ENCODE measurements around the gene UQCRQ. TPM values are rescaled to one million over a fixed set of nuclear protein-coding genes. Genes with fewer than 3 reads are reported as not detected.

UQCRQ gene
- total RNA-seq, 1 experiment from 2014 or later: 356 TPM

DNA sequence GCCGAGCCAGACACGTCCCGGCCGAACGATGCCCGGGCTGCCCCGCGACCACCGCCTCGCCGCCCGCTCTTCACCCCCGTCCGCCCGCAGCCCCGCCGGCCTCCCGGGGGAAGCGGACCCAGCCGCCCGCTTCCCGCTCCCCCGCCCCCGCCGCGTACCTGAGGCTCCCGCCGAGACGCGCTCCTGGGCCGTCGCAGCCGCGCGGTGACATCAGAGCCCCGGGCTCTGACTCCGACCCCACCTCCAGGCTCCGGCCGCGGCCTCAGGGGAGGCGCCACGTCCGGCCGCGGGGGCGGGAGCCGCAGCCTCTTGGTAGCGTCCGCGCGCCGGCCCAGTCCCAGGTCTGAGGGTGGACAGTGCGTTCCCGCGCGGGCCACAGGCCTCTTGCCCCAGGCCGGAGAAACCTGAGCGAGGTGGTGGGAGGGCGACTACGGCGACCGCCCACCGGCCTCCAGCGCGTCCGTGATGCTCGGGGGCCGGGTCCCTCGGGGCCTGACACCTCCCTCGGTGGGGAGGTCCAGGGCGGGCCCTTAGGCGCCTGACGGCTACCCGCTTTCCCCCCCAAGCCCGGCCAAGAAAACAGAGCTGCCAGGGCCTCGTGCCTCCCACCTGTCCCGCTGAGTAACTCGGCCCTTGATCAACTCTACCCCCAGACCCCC lies 35.9 kb upstream of the UQCRQ start, which contains the start of gene SHROOM1:
TSS of gene SHROOM1 (minus strand) at position 212 of the 659 bp plus-strand sequence. CDS start 4,507 bp downstream, outside the sequence.
- Mint-ChIP-seq H3K36me3 (ENCODE audit: insufficient read depth, unreplicated experiment) (peaks cover 5% of the 10 kb centered on the region), H3K9me3 (ENCODE audit: unreplicated experiment) (no peaks in the 10 kb centered on the region), H3K4me1 (ENCODE audit: low read depth, unreplicated experiment) (no peaks in the 10 kb centered on the region), H3K4me3 (ENCODE audit: unreplicated experiment) (peak within 1 kb of the TSS; percentile 88), H3K27me3 (ENCODE audit: insufficient read depth, unreplicated experiment) (no peaks in the 10 kb centered on the region), H3K27ac (ENCODE audit: unreplicated experiment) (peak within 1 kb of the TSS; percentile 73)
- CTCF ChIA-PET: interaction anchor here (1.0 to 2.9 kb wide), 8 partner anchors 8 to 76 kb away, joined by 3 to 17 read pairs (median 5); partner anchors contain the start of genes GDF9 and UQCRQ
- peak; percentile 76 to 88 for DNase-seq
- peaks cover 10% of the 10 kb centered on the region for H3K4me1 ChIP-seq
- H3K4me3 ChIP-seq (ENCODE audit: low read depth, low read length): peak within 1 kb of the TSS; percentile 76
- H3K9me3 ChIP-seq: no peaks in the 10 kb centered on the region
- intact Hi-C loops (cut with micrococcal nuclease; ENCODE audit: unreplicated experiment): loop anchor here (1.0 kb wide), 2 partner anchors 36 to 53 kb away; partner anchors contain the start of genes GDF9 and UQCRQ
- POLR2A ChIA-PET: interaction anchor here (0.6 to 1.0 kb wide), 3 partner anchors 23 to 53 kb away, joined by 3 to 6 read pairs (median 4); no protein-coding TSS in a partner anchor
- H3K36me3 ChIP-seq (ENCODE audit: control insufficient read depth, insufficient read depth, low read length): no peaks in the 10 kb centered on the region
- BruUV-seq (replicated peaks): no TSS peak
- TF ChIP-seq, protein P1, sequence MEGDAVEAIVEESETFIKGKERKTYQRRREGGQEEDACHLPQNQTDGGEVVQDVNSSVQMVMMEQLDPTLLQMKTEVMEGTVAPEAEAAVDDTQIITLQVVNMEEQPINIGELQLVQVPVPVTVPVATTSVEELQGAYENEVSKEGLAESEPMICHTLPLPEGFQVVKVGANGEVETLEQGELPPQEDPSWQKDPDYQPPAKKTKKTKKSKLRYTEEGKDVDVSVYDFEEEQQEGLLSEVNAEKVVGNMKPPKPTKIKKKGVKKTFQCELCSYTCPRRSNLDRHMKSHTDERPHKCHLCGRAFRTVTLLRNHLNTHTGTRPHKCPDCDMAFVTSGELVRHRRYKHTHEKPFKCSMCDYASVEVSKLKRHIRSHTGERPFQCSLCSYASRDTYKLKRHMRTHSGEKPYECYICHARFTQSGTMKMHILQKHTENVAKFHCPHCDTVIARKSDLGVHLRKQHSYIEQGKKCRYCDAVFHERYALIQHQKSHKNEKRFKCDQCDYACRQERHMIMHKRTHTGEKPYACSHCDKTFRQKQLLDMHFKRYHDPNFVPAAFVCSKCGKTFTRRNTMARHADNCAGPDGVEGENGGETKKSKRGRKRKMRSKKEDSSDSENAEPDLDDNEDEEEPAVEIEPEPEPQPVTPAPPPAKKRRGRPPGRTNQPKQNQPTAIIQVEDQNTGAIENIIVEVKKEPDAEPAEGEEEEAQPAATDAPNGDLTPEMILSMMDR (IDR thresholded peaks at IDR 0.05; ENCODE audit: insufficient read depth in 1 of 2, low read depth in 1 of 2, low read length in 1 of 2, severe bottlenecking in 1 of 2, unreplicated experiment in 1 of 2): no peak
- H3K27me3 ChIP-seq (replicated peaks; ENCODE audit: control insufficient read depth, insufficient read depth, low read length): no peaks in the 10 kb centered on the region

DNA sequence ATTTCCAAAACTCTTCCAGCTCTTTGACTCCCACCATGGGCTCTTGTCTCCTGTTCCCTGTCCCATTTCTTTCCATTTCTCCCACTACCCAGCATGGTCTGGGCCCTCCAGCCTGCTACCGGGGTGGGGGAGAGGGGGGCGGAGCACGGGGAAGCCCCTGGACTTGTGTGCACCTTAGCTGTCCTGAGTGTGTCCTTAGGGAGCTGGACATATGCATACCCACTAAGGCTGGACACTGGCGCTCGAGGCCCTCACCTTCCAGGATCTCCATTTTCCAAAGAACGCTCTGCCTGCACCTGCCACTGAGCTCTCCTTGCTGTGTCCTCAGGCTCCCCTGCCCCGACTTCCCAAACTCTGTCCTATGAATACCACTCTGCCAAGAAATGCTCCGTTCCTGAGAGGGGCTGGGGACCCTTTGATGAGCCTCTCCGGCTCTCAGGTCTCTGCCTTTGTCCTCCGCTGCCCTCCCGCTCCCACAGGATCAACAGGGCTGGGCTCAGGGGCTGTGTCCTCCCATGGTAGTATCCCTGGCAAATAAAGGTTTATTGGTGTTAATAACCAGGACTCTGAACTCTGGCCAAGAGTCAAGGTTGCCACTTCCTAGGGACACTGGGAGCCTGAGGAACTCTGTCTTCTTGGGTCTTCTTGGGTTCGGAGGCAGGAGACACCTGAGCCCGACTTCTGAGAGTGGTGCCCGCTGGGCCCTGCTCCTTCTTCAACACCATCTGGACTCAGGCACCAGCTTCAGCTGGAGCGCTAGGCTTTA lies 35.2 kb upstream of the UQCRQ start:
- Histone ChIP-seq H3K4me1 (peaks cover 10% of the 10 kb centered on the region), H3K27me3 (replicated peaks; ENCODE audit: control insufficient read depth, insufficient read depth, low read length) (no peaks in the 10 kb centered on the region), H3K9me3 (no peaks in the 10 kb centered on the region), H3K36me3 (ENCODE audit: control insufficient read depth, insufficient read depth, low read length) (no peaks in the 10 kb centered on the region), H3K4me3 (ENCODE audit: low read depth, low read length) (peak overlapping the region; percentile 76)
- TF ChIP-seq, protein P1 (IDR thresholded peaks at IDR 0.05; ENCODE audit: insufficient read depth in 1 of 2, low read depth in 1 of 2, low read length in 1 of 2, severe bottlenecking in 1 of 2, unreplicated experiment in 1 of 2): no peak
- no peaks in the 10 kb centered on the region for H3K9me3 Mint-ChIP-seq (ENCODE audit: unreplicated experiment)
- peak overlapping the region; percentile 73 for H3K27ac Mint-ChIP-seq (ENCODE audit: unreplicated experiment)
- peaks cover 5% of the 10 kb centered on the region for H3K36me3 Mint-ChIP-seq (ENCODE audit: insufficient read depth, unreplicated experiment)
- TSS peak; percentile 54 for BruUV-seq (replicated peaks)
- POLR2A ChIA-PET: no interaction called here
- no peaks in the 10 kb centered on the region for H3K4me1 Mint-ChIP-seq (ENCODE audit: low read depth, unreplicated experiment)
- peak overlapping the region; percentile 88 for H3K4me3 Mint-ChIP-seq (ENCODE audit: unreplicated experiment)
- no peaks in the 10 kb centered on the region for H3K27me3 Mint-ChIP-seq (ENCODE audit: insufficient read depth, unreplicated experiment)
- no peak for DNase-seq
- intact Hi-C loops (cut with micrococcal nuclease; ENCODE audit: unreplicated experiment): no loop called here
- CTCF ChIA-PET: interaction anchor here (1.4 to 2.9 kb wide), 4 partner anchors 11 to 52 kb away, joined by 6 to 17 read pairs (median 12); partner anchors contain the start of genes GDF9 and UQCRQ

DNA sequence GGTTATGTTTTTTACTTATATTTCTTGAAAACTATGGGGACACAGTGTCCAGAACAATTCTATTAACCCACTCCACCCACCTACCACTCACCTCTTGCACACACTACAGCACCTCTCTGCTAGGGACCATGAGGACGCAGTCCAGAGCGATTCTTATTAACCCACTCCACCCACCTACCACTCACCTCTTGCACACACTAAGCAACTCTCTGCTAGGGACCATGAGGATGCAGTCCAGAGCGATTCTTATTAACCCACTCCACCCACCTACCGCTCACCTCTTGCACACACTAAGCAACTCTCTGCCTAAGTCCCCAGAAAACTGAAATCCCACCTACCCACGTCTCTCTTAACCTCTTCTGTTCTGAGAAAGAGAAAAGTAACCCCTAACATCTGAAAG lies 33.8 kb upstream of the UQCRQ start:
- H3K4me1 Mint-ChIP-seq (ENCODE audit: low read depth, unreplicated experiment): peaks cover 3% of the 10 kb centered on the region
- CTCF ChIA-PET: no interaction called here
- no peaks in the 10 kb centered on the region for H3K36me3 ChIP-seq (ENCODE audit: control insufficient read depth, insufficient read depth, low read length)
- intact Hi-C loops (cut with micrococcal nuclease; ENCODE audit: unreplicated experiment): no loop called here
- no peak for DNase-seq
- TF ChIP-seq, protein P1 (IDR thresholded peaks at IDR 0.05; ENCODE audit: insufficient read depth in 1 of 2, low read depth in 1 of 2, low read length in 1 of 2, severe bottlenecking in 1 of 2, unreplicated experiment in 1 of 2): no peak
- H3K4me3 ChIP-seq (ENCODE audit: low read depth, low read length): no peak overlapping the region
- H3K4me3 Mint-ChIP-seq (ENCODE audit: unreplicated experiment): no peak overlapping the region
- POLR2A ChIA-PET: interaction anchor here (0.6 kb wide), 1 partner anchor 33 kb away, joined by 3 read pairs; no protein-coding TSS in a partner anchor
- H3K9me3 ChIP-seq: no peaks in the 10 kb centered on the region
- no peak overlapping the region for H3K27ac Mint-ChIP-seq (ENCODE audit: unreplicated experiment)
- no TSS peak for BruUV-seq (replicated peaks)
- H3K4me1 ChIP-seq: peaks cover 14% of the 10 kb centered on the region
- H3K36me3 Mint-ChIP-seq (ENCODE audit: insufficient read depth, unreplicated experiment): peaks cover 6% of the 10 kb centered on the region
- no peaks in the 10 kb centered on the region for H3K9me3 Mint-ChIP-seq (ENCODE audit: unreplicated experiment)
- no peaks in the 10 kb centered on the region for H3K27me3 Mint-ChIP-seq (ENCODE audit: insufficient read depth, unreplicated experiment)
- H3K27me3 ChIP-seq (replicated peaks; ENCODE audit: control insufficient read depth, insufficient read depth, low read length): no peaks in the 10 kb centered on the region

All from Caco-2 (cell line).